Activated CD8-positive, alpha-beta memory T cell treated with anti-CD3 and anti-CD28 coated beads, Interleukin-2, amount 10 ng/mL, durations not matched to agents 7 days and 5 days (primary cell): ENCODE results near the gene TUBB4B. TPM values are rescaled to one million over a fixed set of nuclear protein-coding genes. Genes with fewer than 3 reads are reported as not detected.

Source experiments
- ATAC-seq: fragments of 150-1000 bp; cut with Tn5 transposase; one replicate; pipeline ENCODE4 v1.10.0; 2021; ENCODE audit warnings: moderate library complexity
- CTCF ChIA-PET: fragments of 350-600 bp; sonication (Branson Sonifier 250); formaldehyde crosslinking; loops from one replicate; lab custom pipeline; 2021; ENCODE audit warnings: antibody characterized with exemption; lab: Charles Lee
- DNase-seq: peaks from one replicate; pipeline ENCODE4 v3.0.0-alpha.2; 2020
- H3K27ac Mint-ChIP-seq: one replicate; pipeline ENCODE4 v1.8.0; 2021; ENCODE audit warnings: mild to moderate bottlenecking, mixed read lengths
- H3K27me3 Mint-ChIP-seq: one replicate; pipeline ENCODE4 v1.8.0; 2021; ENCODE audit warnings: mixed read lengths
- H3K36me3 Mint-ChIP-seq: one replicate; pipeline ENCODE4 v1.8.0; 2021; ENCODE audit warnings: mild to moderate bottlenecking, mixed read lengths
- H3K4me1 Mint-ChIP-seq: one replicate; pipeline ENCODE4 v1.8.0; 2021; ENCODE audit warnings: mixed read lengths
- H3K4me3 Mint-ChIP-seq: one replicate; pipeline ENCODE4 v1.8.0; 2021; ENCODE audit warnings: mild to moderate bottlenecking, moderate library complexity, mixed read lengths
- H3K9me3 Mint-ChIP-seq: one replicate; pipeline ENCODE4 v1.8.0; 2022; ENCODE audit warnings: low read depth, mixed read lengths
- total RNA-seq, 2 experiments: library from RNA; stranded (reverse); gene quantifications; one replicate each; pipeline ENCODE4 v1.2.3, GENCODE V29; 2021

TUBB4B gene
- total RNA-seq = 100 to 1,000 TPM; 353 to 375 TPM

GRCh38 chr9:137240841-137241489 lies at the start of gene TUBB4B:
Gene TUBB4B, plus strand, starts transcription at chr9:137241287. Its CDS starts 74 bp downstream, at chr9:137241361.
- Mint-ChIP-seq H3K4me3 (peak within 1 kb of the TSS; percentile 82), H3K27ac (peak within 1 kb of the TSS; percentile 90), H3K9me3 (no peaks in the 10 kb centered on the region), H3K36me3 (peaks cover 21% of the 10 kb centered on the region), H3K4me1 (peaks cover 31% of the 10 kb centered on the region), H3K27me3 (no peaks in the 10 kb centered on the region)
- peak; percentile 99 for DNase-seq
- CTCF ChIA-PET = interaction anchor here (0.6 to 7.1 kb wide), 23 partner anchors 11 to 511 kb away, joined by 3 to 110 read pairs (median 5); partner anchors contain the start of genes ANAPC2, CYSRT1, DPP7 and MAN1B1
- peak; percentile 75 for ATAC-seq

- ATAC-seq = no peak
These were observed 49.2 kb upstream of the TUBB4B start for GRCh38 chr9:137191691-137192447.

GRCh38 chr9:137192448-137192780 lies 48.7 kb upstream of the TUBB4B start:
- Mint-ChIP-seq H3K4me1 (peaks cover 19% of the 10 kb centered on the region), H3K9me3 (no peaks in the 10 kb centered on the region), H3K4me3 (no peak overlapping the region), H3K27ac (no peak overlapping the region), H3K36me3 (peaks cover 2% of the 10 kb centered on the region), H3K27me3 (no peaks in the 10 kb centered on the region)
- ATAC-seq (no peak), DNase-seq (no peak)
- CTCF ChIA-PET = interaction anchor here (1.2 kb wide), 1 partner anchor 8 kb away, joined by 4 read pairs; the partner anchor contains the start of gene TPRN

More at GRCh38 chr9:137191691-137192447, 49.2 kb upstream of the TUBB4B start:
- CTCF ChIA-PET = interaction anchor here (1.2 kb wide), 1 partner anchor 9 kb away, joined by 4 read pairs; the partner anchor contains the start of gene TPRN
- H3K9me3 Mint-ChIP-seq = no peaks in the 10 kb centered on the region
- no peak overlapping the region for H3K4me3 Mint-ChIP-seq
- DNase-seq = no peak
- peaks cover 2% of the 10 kb centered on the region for H3K36me3 Mint-ChIP-seq
- no peaks in the 10 kb centered on the region for H3K27me3 Mint-ChIP-seq
- peaks cover 24% of the 10 kb centered on the region for H3K4me1 Mint-ChIP-seq
- no peak overlapping the region for H3K27ac Mint-ChIP-seq

- DNase-seq (no peak), ATAC-seq (no peak)
- Mint-ChIP-seq H3K27ac (no peak overlapping the region), H3K4me3 (no peak overlapping the region), H3K36me3 (peaks cover 2% of the 10 kb centered on the region), H3K9me3 (no peaks in the 10 kb centered on the region), H3K4me1 (peaks cover 16% of the 10 kb centered on the region), H3K27me3 (no peaks in the 10 kb centered on the region)
- CTCF ChIA-PET = interaction anchor here (0.8 to 1.2 kb wide), 2 partner anchors 8 to 44 kb away, joined by 4 read pairs; partner anchors contain the start of gene TPRN
These were observed 48.2 kb upstream of the TUBB4B start for GRCh38 chr9:137192859-137193258.

GRCh38 chr9:137193771-137194170 lies 47.3 kb upstream of the TUBB4B start:
- DNase-seq (no peak), ATAC-seq (no peak)
- CTCF ChIA-PET = interaction anchor here (0.8 kb wide), 1 partner anchor 43 kb away, joined by 4 read pairs; no protein-coding TSS in a partner anchor
- H3K27ac Mint-ChIP-seq = no peak overlapping the region
- H3K27me3 Mint-ChIP-seq = no peaks in the 10 kb centered on the region
- peaks cover 18% of the 10 kb centered on the region for H3K4me1 Mint-ChIP-seq
- H3K36me3 Mint-ChIP-seq = peaks cover 2% of the 10 kb centered on the region
- no peak overlapping the region for H3K4me3 Mint-ChIP-seq
- no peaks in the 10 kb centered on the region for H3K9me3 Mint-ChIP-seq

GRCh38 chr9:137194388-137194787 lies 46.7 kb upstream of the TUBB4B start:
- CTCF ChIA-PET = no interaction called here
- H3K4me3 Mint-ChIP-seq = no peak overlapping the region
- H3K27me3 Mint-ChIP-seq = no peaks in the 10 kb centered on the region
- H3K9me3 Mint-ChIP-seq = no peaks in the 10 kb centered on the region
- no peak for ATAC-seq
- no peak overlapping the region for H3K27ac Mint-ChIP-seq
- H3K36me3 Mint-ChIP-seq = peaks cover 2% of the 10 kb centered on the region
- H3K4me1 Mint-ChIP-seq = peaks cover 15% of the 10 kb centered on the region
- DNase-seq = no peak

GRCh38 chr9:137194909-137195308 lies 46.2 kb upstream of the TUBB4B start:
- H3K27me3 Mint-ChIP-seq = no peaks in the 10 kb centered on the region
- peaks cover 12% of the 10 kb centered on the region for H3K4me1 Mint-ChIP-seq
- CTCF ChIA-PET = interaction anchor here (1.8 kb wide), 1 partner anchor 10 kb away, joined by 4 read pairs; the partner anchor contains the start of genes NDOR1 and TMEM203
- DNase-seq (no peak), ATAC-seq (no peak)
- no peak overlapping the region for H3K27ac Mint-ChIP-seq
- no peak overlapping the region for H3K4me3 Mint-ChIP-seq
- H3K36me3 Mint-ChIP-seq = peaks cover 2% of the 10 kb centered on the region
- H3K9me3 Mint-ChIP-seq = no peaks in the 10 kb centered on the region

- CTCF ChIA-PET = interaction anchor here (1.8 kb wide), 1 partner anchor 9 kb away, joined by 4 read pairs; the partner anchor contains the start of genes NDOR1 and TMEM203
- Mint-ChIP-seq H3K9me3 (no peaks in the 10 kb centered on the region), H3K27me3 (no peaks in the 10 kb centered on the region), H3K27ac (no peak overlapping the region), H3K36me3 (no peaks in the 10 kb centered on the region), H3K4me3 (no peak overlapping the region), H3K4me1 (peaks cover 6% of the 10 kb centered on the region)
- ATAC-seq (no peak), DNase-seq (no peak)
These were observed 45.4 kb upstream of the TUBB4B start for GRCh38 chr9:137195525-137196220.

- Mint-ChIP-seq H3K27ac (no peak overlapping the region), H3K36me3 (no peaks in the 10 kb centered on the region), H3K9me3 (no peaks in the 10 kb centered on the region), H3K4me3 (no peak overlapping the region), H3K27me3 (no peaks in the 10 kb centered on the region), H3K4me1 (peaks cover 20% of the 10 kb centered on the region)
- no peak for DNase-seq
- CTCF ChIA-PET = interaction anchor here (1.4 to 3.4 kb wide), 3 partner anchors 9 to 83 kb away, joined by 3 to 12 read pairs (median 8); partner anchors contain the start of genes ANAPC2 and SSNA1
- no peak for ATAC-seq
These were observed 42.8 kb upstream of the TUBB4B start for GRCh38 chr9:137198051-137198901.

GRCh38 chr9:137198902-137199283 lies 42.2 kb upstream of the TUBB4B start:
- H3K4me3 Mint-ChIP-seq = no peak overlapping the region
- peaks cover 22% of the 10 kb centered on the region for H3K4me1 Mint-ChIP-seq
- CTCF ChIA-PET = interaction anchor here (1.4 to 3.4 kb wide), 3 partner anchors 10 to 84 kb away, joined by 3 to 12 read pairs (median 8); partner anchors contain the start of genes ANAPC2 and SSNA1
- no peaks in the 10 kb centered on the region for H3K27me3 Mint-ChIP-seq
- DNase-seq (no peak), ATAC-seq (no peak)
- no peaks in the 10 kb centered on the region for H3K9me3 Mint-ChIP-seq
- H3K27ac Mint-ChIP-seq = no peak overlapping the region
- H3K36me3 Mint-ChIP-seq = no peaks in the 10 kb centered on the region

- CTCF ChIA-PET = interaction anchor here (2.5 to 3.4 kb wide), 2 partner anchors 10 to 37 kb away, joined by 8 to 12 read pairs; partner anchors contain the start of genes ANAPC2 and SSNA1
- peak overlapping the region; percentile 62 for H3K4me3 Mint-ChIP-seq
These were observed 41.5 kb upstream of the TUBB4B start for GRCh38 chr9:137199411-137200121.

More at GRCh38 chr9:137199411-137200121, 41.5 kb upstream of the TUBB4B start:
- ATAC-seq = no peak
- Mint-ChIP-seq H3K4me1 (peaks cover 28% of the 10 kb centered on the region), H3K9me3 (no peaks in the 10 kb centered on the region), H3K36me3 (peaks cover 2% of the 10 kb centered on the region), H3K27me3 (no peaks in the 10 kb centered on the region), H3K27ac (no peak overlapping the region)
- DNase-seq = no peak
